K562 (cell line): ENCODE data around the gene TRIP6. TPM values are rescaled to one million over a fixed set of nuclear protein-coding genes. Genes with fewer than 3 reads are reported as not detected.

Source experiments
- ATAC-seq: fragments of 200-7000 bp; cut with Tn5 transposase; 3 replicates; pipeline ENCODE4 v1.9.1; 2020; ENCODE audit warnings: moderate library complexity
- BruUV-seq: library from RNA; stranded (reverse); fragments of 400-500 nt; replicated peaks from 2 replicates; lab custom pipeline; 2021; lab: Mats Ljungman, UMichigan
- CTCF ChIA-PET: fragments of 300-600 bp; formaldehyde crosslinking; extraction: SDS; loops from one replicate; lab custom pipeline; 2021; ENCODE audit warnings: low intra/inter-chr PET ratio; lab: Yijun Ruan, JAX
- POLR2A ChIA-PET: fragments of 300-600, 350-650 bp; sonication (Branson Sonifier 250); formaldehyde crosslinking; extraction: SDS; loops from one replicate; lab custom pipeline; 2021; ENCODE audit warnings: antibody characterized with exemption, inconsistent platforms; lab: Yijun Ruan, JAX
- DNase-seq, 4 experiments: peaks; one replicate each; pipeline versions ENCODE4 v3.0.0 to v3.0.0-alpha.2; 2011 to 2018; ENCODE audit warnings: low spot score in 3 of 4, mixed read lengths in 3 of 4; ENCODE audit errors: extremely low read depth in 1 of 4
- FAIRE-seq: peaks from 2 replicates; lab custom pipeline; 2011; peaks lifted over from hg19 to GRCh38; lab: Jason Lieb, UNC
- H2AFZ ChIP-seq: 2 replicates; pipeline ENCODE4 v1.6.0; 2011; ENCODE audit warnings: low read depth, low read length, control low read depth, inconsistent platforms
- H3K27ac ChIP-seq: fragments of 200-600 bp; 3 replicates; pipeline ENCODE4 v1.8.0; 2011; ENCODE audit warnings: low read depth, mild to moderate bottlenecking, control low read depth, inconsistent platforms, low read length, moderate library complexity, mixed read lengths; ENCODE audit errors: extremely low read depth
- H3K27me3 ChIP-seq, 2 experiments: fragments of 300-600 bp in 1 of 2; 2 replicates in 1 of 2; 3 replicates in 1 of 2; pipeline versions ENCODE4 v1.6.0 to v1.8.0; 2011; ENCODE audit warnings: inconsistent platforms in 2 of 2, low read length in 2 of 2, mild to moderate bottlenecking in 1 of 2, mixed read lengths in 1 of 2, moderate library complexity in 1 of 2; ENCODE audit not compliant: control insufficient read depth in 2 of 2, insufficient read depth in 2 of 2
- H3K36me3 ChIP-seq: fragments of 300-600 bp; 3 replicates; pipeline ENCODE4 v1.8.0; 2011; ENCODE audit warnings: mild to moderate bottlenecking, low read length, inconsistent platforms; ENCODE audit not compliant: control insufficient read depth, insufficient read depth
- H3K4me1 ChIP-seq, 2 experiments: fragments of 200-600 bp in 1 of 2; replicated peaks in 1 of 2; 2 replicates in 1 of 2; 3 replicates in 1 of 2; pipeline versions ENCODE4 v1.5.1 to v1.8.0; 2011; ENCODE audit warnings: inconsistent platforms in 2 of 2, low read length in 2 of 2, mild to moderate bottlenecking in 1 of 2, mixed read lengths in 1 of 2, moderate library complexity in 1 of 2; ENCODE audit not compliant: control insufficient read depth in 2 of 2, insufficient read depth in 2 of 2
- H3K4me2 ChIP-seq: 2 replicates; pipeline ENCODE4 v1.6.1; 2011; ENCODE audit warnings: low read length, control low read depth, inconsistent platforms, mixed read lengths; ENCODE audit not compliant: insufficient read depth
- H3K4me3 ChIP-seq: fragments of 200-600 bp; sonication (generic), shearing (Covaris generic); 2 replicates; pipeline ENCODE4 v1.5.1; 2016; ENCODE audit warnings: control low read depth, inconsistent platforms
- H3K79me2 ChIP-seq: fragments of 200-600 bp; 3 replicates; pipeline ENCODE4 v1.8.0; 2011; ENCODE audit warnings: low read length, inconsistent platforms; ENCODE audit not compliant: control insufficient read depth, insufficient read depth
- H3K9ac ChIP-seq, 2 experiments: 2 replicates each; pipeline versions ENCODE4 v1.6.0 to v1.6.1; 2011; ENCODE audit warnings: low read depth in 2 of 2, low read length in 2 of 2, control low read depth in 1 of 2, inconsistent platforms in 1 of 2, mild to moderate bottlenecking in 1 of 2, mixed read lengths in 1 of 2; ENCODE audit not compliant: insufficient read depth in 1 of 2
- H3K9me1 ChIP-seq: one replicate; pipeline ENCODE4 v1.6.0; 2011; ENCODE audit warnings: inconsistent platforms, mild to moderate bottlenecking, low read length, moderate library complexity; ENCODE audit not compliant: control insufficient read depth, insufficient read depth
- H3K9me3 ChIP-seq: replicated peaks from 2 replicates; pipeline ENCODE4 v1.5.1; 2011; ENCODE audit warnings: low read depth, low read length, inconsistent platforms; ENCODE audit not compliant: control insufficient read depth, insufficient read depth
- H4K20me1 ChIP-seq: replicated peaks from 2 replicates; pipeline ENCODE4 v1.6.1; 2011; ENCODE audit warnings: low read length, inconsistent platforms, mixed read lengths; ENCODE audit not compliant: control insufficient read depth, insufficient read depth
- PCBP2 ChIP-seq: fragments of 200-400 bp; formaldehyde crosslinking; IDR thresholded peaks from 2 replicates; pipeline ENCODE4 v1.6.1; 2018; ENCODE audit warnings: low read length, low read depth, mild to moderate bottlenecking, moderate library complexity; ENCODE audit not compliant: poor library complexity, severe bottlenecking
- RBFOX2 ChIP-seq: fragments of 200-400 bp; formaldehyde crosslinking; IDR thresholded peaks from 2 replicates; pipeline ENCODE4 v1.6.1; 2017; ENCODE audit warnings: low read depth, mild to moderate bottlenecking, low read length, moderate library complexity
- TBL1XR1 ChIP-seq, 2 experiments: IDR thresholded peaks; 2 replicates each; pipeline ENCODE4 v1.6.1; 2012; ENCODE audit warnings: improper control_type of control experiment in 2 of 2, low read length in 2 of 2, mild to moderate bottlenecking in 1 of 2
- WGBS: fragments of 100-300 bp; shearing (Covaris generic); methylation state at CpG from one replicate; pipeline ENCODE4 v1.1.6; 2016; ENCODE audit warnings: low coverage, mixed read lengths; ENCODE audit not compliant: insufficient coverage; ENCODE audit errors: missing lambda C conversion rate; 5-methylcytosine and 5-hydroxymethylcytosine counted together
- in situ Hi-C: fragments of 300-500 bp; cut with MboI; formaldehyde crosslinking; loops from 4 replicates; pipeline ENCODE4 v1.15.0; 2018; ENCODE audit warnings: inconsistent platforms, mixed read lengths
- intact Hi-C: fragments of 100-400 bp; cut with micrococcal nuclease; formaldehyde crosslinking; loops from 2 replicates; pipeline ENCODE4 v1.14.2; 2022
- polyA plus RNA-seq, 8 experiments: library from polyadenylated mRNA; depleted of rRNA in 4 of 8; stranded (reverse) in 5 of 8; unstranded in 3 of 8; fragments of >200 nt; fragmentation: Nextera tagmentation in 2 of 8; fragmentation: Illumina TruSeq in 1 of 8; extraction: Ambion mirVana in 2 of 8; extraction: Trizol in 1 of 8; gene quantifications; 2 replicates each; pipeline versions ENCODE4 v1.2.1 to v1.2.3, GENCODE V29; 2011 to 2014; ENCODE audit warnings: inconsistent platforms in 1 of 8, missing spikeins in 1 of 8
- total RNA-seq, 7 experiments: library from RNA; depleted of rRNA in 6 of 7; stranded (reverse); fragments of >200 nt in 6 of 7; fragmentation: Illumina TruSeq in 2 of 7; extraction: Trizol in 2 of 7; gene quantifications; 2 replicates each; pipeline versions ENCODE4 v1.2.1 to v1.2.3, GENCODE V29; 2011 to 2021; ENCODE audit warnings: low replicate concordance in 1 of 7

Gene TRIP6
- total and polyA plus RNA-seq, 9 of the 15 experiments (the other 6 are each of a cell fraction or from before 2014, with no cell fraction given), result 5.9 to 141 (median 54.0) TPM

DNA sequence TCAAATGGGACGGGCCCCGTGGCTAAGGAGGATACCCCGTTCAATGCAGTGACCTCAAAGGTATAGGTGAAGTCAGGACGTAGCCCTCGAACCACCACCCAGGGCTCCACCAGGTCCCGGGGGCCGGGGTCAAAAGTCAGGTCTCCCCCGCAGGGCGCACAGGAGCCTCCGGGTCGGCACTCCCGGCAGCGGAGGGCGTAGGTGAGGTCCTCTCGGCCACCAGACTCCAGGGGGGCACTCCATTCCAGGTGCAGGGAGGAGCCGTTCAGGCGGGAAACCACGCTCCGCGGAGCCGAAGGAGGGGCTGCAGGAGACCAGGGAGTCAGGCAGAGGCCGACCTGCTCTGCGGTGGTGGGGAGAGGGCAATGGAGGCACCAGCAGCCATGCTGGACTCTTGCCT lies 47.6 kb upstream of the TRIP6 start:
- H3K4me2 ChIP-seq, result no peak overlapping the region
- H3K27ac ChIP-seq, result no peak overlapping the region
- peaks cover 13% of the 10 kb centered on the region for H3K79me2 ChIP-seq
- DNase-seq (peak in 2 of 4 experiments; percentile 15 to 19), FAIRE-seq (no peak), ATAC-seq (no peak)
- whole genome bisulfite sequencing, result 96% methylated on average over 23 of the region's 23 CpGs
- H4K20me1 ChIP-seq, result no peaks in the 10 kb centered on the region
- peaks cover under 1 to 41% of the 10 kb centered on the region in 2 experiments; a peak in 4 of 5 replicates for H3K4me1 ChIP-seq
- peak overlapping the region in 1 of 2 experiments; percentile 65; a peak in 2 of 4 replicates for H3K9ac ChIP-seq
- H2AFZ ChIP-seq, result no peak overlapping the region
- TF ChIP-seq RBFOX2 (peak; percentile 47; the same call in 1 of the 2 replicates), TBL1XR1 (IDR thresholded peaks at IDR 0.05; ENCODE audit: low read length in 2 of 2) (no peak), PCBP2 (no peak)
- H3K9me3 ChIP-seq, result no peaks in the 10 kb centered on the region
- peaks cover 96% of the 10 kb centered on the region; the same call in 2 of the 3 replicates for H3K36me3 ChIP-seq
- in situ Hi-C loops, result no loop called here
- no peak overlapping the region for H3K4me3 ChIP-seq
- BruUV-seq, result no TSS peak
- intact Hi-C loops, result no loop called here
- CTCF ChIA-PET, result no interaction called here
- H3K27me3 ChIP-seq, result no peaks in the 10 kb centered on the region
- peaks cover 4% of the 10 kb centered on the region for H3K9me1 ChIP-seq
- POLR2A ChIA-PET, result no interaction called here
